Measurements from ENCODE around the gene C1R. TPM values are rescaled to one million over a fixed set of nuclear protein-coding genes. Genes with fewer than 3 reads are reported as not detected.

C1R gene
- total RNA-seq, 1 experiment from 2014 or later: 9.6 TPM

DNA sequence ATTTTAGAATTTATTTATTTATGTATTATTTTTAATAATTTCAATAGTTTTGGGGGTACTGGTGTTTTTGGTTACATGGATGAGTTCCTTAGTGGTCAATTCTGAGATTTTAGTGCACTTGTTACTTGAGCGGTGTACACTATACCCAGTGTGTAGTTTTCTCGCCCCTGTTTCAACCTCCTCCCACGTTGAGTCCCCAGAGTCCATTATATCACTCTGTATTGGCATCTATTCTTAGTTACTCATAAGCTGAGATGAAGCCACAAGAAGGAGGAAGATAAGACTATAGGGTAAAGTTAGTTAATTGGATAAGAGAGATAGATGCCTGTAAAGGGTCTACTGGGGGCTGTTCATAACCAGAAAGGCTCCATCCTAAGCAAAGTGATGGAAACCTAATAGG, 27.7 kb downstream of the C1R start:
- no peak overlapping the region for H3K27ac ChIP-seq (ENCODE audit: low read length)
- ATAC-seq (no peak), DNase-seq (no peak)
- H3K9me2 ChIP-seq (replicated peaks; ENCODE audit: low read length): no peaks in the 10 kb centered on the region
- 0 out of 2 replicates have a peak, but pooled peaks cover 2% of the 10 kb centered on the region for H3K4me1 ChIP-seq (ENCODE audit: insufficient read depth, low read length)
- intact Hi-C loops (cut with micrococcal nuclease): no loop called here
- no peak overlapping the region for H3K9ac ChIP-seq (ENCODE audit: low read length)
- no peaks in the 10 kb centered on the region for H3K9me3 ChIP-seq (ENCODE audit: low read length)
- POLR2A ChIA-PET (ENCODE audit: unreplicated experiment): no interaction called here
- no peaks in the 10 kb centered on the region for H3K36me3 ChIP-seq (ENCODE audit: low read depth, low read length)
- CTCF ChIA-PET: no interaction called here
- H3K27me3 ChIP-seq (ENCODE audit: low read length): peaks cover 20% of the 10 kb centered on the region; the same call in 1 of the 2 replicates
- no peaks in the 10 kb centered on the region for H3F3A ChIP-seq (ENCODE audit: low read length, unreplicated experiment)
- no peak for TF ChIP-seq EZH2 (IDR thresholded peaks at IDR 0.05; ENCODE audit: low read length, unreplicated experiment)
- TF ChIP-seq, protein P1, sequence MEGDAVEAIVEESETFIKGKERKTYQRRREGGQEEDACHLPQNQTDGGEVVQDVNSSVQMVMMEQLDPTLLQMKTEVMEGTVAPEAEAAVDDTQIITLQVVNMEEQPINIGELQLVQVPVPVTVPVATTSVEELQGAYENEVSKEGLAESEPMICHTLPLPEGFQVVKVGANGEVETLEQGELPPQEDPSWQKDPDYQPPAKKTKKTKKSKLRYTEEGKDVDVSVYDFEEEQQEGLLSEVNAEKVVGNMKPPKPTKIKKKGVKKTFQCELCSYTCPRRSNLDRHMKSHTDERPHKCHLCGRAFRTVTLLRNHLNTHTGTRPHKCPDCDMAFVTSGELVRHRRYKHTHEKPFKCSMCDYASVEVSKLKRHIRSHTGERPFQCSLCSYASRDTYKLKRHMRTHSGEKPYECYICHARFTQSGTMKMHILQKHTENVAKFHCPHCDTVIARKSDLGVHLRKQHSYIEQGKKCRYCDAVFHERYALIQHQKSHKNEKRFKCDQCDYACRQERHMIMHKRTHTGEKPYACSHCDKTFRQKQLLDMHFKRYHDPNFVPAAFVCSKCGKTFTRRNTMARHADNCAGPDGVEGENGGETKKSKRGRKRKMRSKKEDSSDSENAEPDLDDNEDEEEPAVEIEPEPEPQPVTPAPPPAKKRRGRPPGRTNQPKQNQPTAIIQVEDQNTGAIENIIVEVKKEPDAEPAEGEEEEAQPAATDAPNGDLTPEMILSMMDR (conservative IDR thresholded peaks at IDR 0.05; ENCODE audit: low read depth, low read length): no peak
- TF ChIP-seq EZH2phosphoT487 (IDR thresholded peaks at IDR 0.05; ENCODE audit: borderline replicate concordance, low read length): no peak
- H3K4me2 ChIP-seq (ENCODE audit: low read length): no peak overlapping the region
- H3K79me2 ChIP-seq (ENCODE audit: low read length): no peaks in the 10 kb centered on the region
- no TSS peak for BruUV-seq (replicated peaks)
- no peaks in the 10 kb centered on the region for H4K20me1 ChIP-seq (ENCODE audit: low read length)
- H2AFZ ChIP-seq (ENCODE audit: low read length): no peak overlapping the region
- no peak overlapping the region for H3K4me3 ChIP-seq (ENCODE audit: low read length)

DNA sequence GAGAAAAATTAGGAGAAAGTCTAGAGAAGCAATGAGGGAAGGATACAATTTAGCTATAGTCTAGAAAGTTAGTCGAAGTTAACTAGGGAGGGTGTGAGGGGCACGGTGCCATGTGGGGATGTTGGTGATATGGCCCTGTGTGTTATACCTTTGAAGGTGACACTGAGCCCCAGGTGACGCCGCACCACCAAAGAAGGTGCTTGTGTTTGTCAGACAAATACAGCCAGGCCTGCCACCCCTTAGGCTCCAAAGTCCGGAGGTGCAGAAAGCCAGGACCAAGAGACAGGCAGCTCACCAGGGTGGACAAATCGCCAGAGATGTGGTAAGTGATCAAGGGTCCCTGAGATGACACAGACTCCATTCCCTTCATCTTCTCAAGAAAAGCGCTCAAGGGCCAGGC, 30.6 kb downstream of the C1R start:
- no peak for TF ChIP-seq EZH2phosphoT487 (IDR thresholded peaks at IDR 0.05; ENCODE audit: borderline replicate concordance, low read length)
- TF ChIP-seq, protein P1 (conservative IDR thresholded peaks at IDR 0.05; ENCODE audit: low read depth, low read length): no peak
- TF ChIP-seq EZH2 (IDR thresholded peaks at IDR 0.05; ENCODE audit: low read length, unreplicated experiment): no peak
- intact Hi-C loops (cut with micrococcal nuclease): loop anchor here (2.0 kb wide), 1 partner anchor 47 kb away; the partner anchor contains the start of gene C1RL
- Histone ChIP-seq H3K79me2 (ENCODE audit: low read length) (no peaks in the 10 kb centered on the region), H4K20me1 (ENCODE audit: low read length) (no peaks in the 10 kb centered on the region), H3K4me3 (ENCODE audit: low read length) (no peak overlapping the region), H3K36me3 (ENCODE audit: low read depth, low read length) (no peaks in the 10 kb centered on the region), H3K9me3 (ENCODE audit: low read length) (no peaks in the 10 kb centered on the region), H3K27me3 (ENCODE audit: low read length) (peaks cover 9% of the 10 kb centered on the region; the same call in 1 of the 2 replicates), H3K4me1 (ENCODE audit: insufficient read depth, low read length) (0 out of 2 replicates have a peak, but pooled peaks cover 2% of the 10 kb centered on the region), H2AFZ (ENCODE audit: low read length) (no peak overlapping the region), H3K9me2 (replicated peaks; ENCODE audit: low read length) (no peaks in the 10 kb centered on the region), H3F3A (ENCODE audit: low read length, unreplicated experiment) (no peaks in the 10 kb centered on the region), H3K27ac (ENCODE audit: low read length) (no peak overlapping the region), H3K4me2 (ENCODE audit: low read length) (no peak overlapping the region), H3K9ac (ENCODE audit: low read length) (no peak overlapping the region)
- no peak for ATAC-seq
- POLR2A ChIA-PET (ENCODE audit: unreplicated experiment): no interaction called here
- no peak for DNase-seq
- CTCF ChIA-PET: interaction anchor here (1.0 kb wide), 1 partner anchor 46 kb away, joined by 3 read pairs; no protein-coding TSS in a partner anchor
- BruUV-seq (replicated peaks): no TSS peak

DNA sequence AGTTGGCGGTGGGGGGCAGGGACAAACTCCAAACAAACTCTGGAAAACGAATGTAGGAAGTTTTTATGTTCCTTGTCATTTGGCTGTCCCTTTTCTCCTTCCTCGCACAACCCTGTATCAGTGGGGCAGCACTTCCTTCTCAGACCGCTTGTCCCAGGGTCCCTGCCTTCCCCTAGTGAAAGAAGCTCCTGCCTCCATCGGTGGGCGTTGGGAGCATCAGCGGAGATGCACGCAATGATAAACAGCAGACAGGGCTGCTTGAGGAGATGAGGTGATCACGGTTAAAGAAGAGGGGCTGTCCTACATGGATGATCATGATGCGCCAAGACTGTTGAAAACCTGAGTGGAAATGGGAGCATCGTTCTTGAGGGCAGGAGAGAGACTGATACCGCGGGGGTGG, 31.1 kb downstream of the C1R start:
- Histone ChIP-seq H3K9me2 (replicated peaks; ENCODE audit: low read length) (no peaks in the 10 kb centered on the region), H2AFZ (ENCODE audit: low read length) (no peak overlapping the region), H3K9me3 (ENCODE audit: low read length) (no peaks in the 10 kb centered on the region), H3K4me1 (ENCODE audit: insufficient read depth, low read length) (0 out of 2 replicates have a peak, but pooled peaks cover 2% of the 10 kb centered on the region), H3K9ac (ENCODE audit: low read length) (no peak overlapping the region), H3F3A (ENCODE audit: low read length, unreplicated experiment) (no peaks in the 10 kb centered on the region), H3K4me2 (ENCODE audit: low read length) (no peak overlapping the region), H4K20me1 (ENCODE audit: low read length) (no peaks in the 10 kb centered on the region), H3K27me3 (ENCODE audit: low read length) (peaks cover 10% of the 10 kb centered on the region; the same call in 1 of the 2 replicates), H3K79me2 (ENCODE audit: low read length) (no peaks in the 10 kb centered on the region), H3K27ac (ENCODE audit: low read length) (no peak overlapping the region), H3K4me3 (ENCODE audit: low read length) (no peak overlapping the region), H3K36me3 (ENCODE audit: low read depth, low read length) (no peaks in the 10 kb centered on the region)
- intact Hi-C loops (cut with micrococcal nuclease): loop anchor here (2.0 kb wide), 1 partner anchor 48 kb away; the partner anchor contains the start of gene C1RL
- no peak for ATAC-seq
- no TSS peak for BruUV-seq (replicated peaks)
- ChIA-PET POLR2A (ENCODE audit: unreplicated experiment) (no interaction called here), CTCF (interaction anchor here (1.0 kb wide), 1 partner anchor 46 kb away, joined by 3 read pairs; no protein-coding TSS in a partner anchor)
- no peak for DNase-seq
- no peak for TF ChIP-seq EZH2 (IDR thresholded peaks at IDR 0.05; ENCODE audit: low read length, unreplicated experiment)
- TF ChIP-seq EZH2phosphoT487 (IDR thresholded peaks at IDR 0.05; ENCODE audit: borderline replicate concordance, low read length): no peak
- TF ChIP-seq, protein P1 (conservative IDR thresholded peaks at IDR 0.05; ENCODE audit: low read depth, low read length): no peak
